Eye (tissue), 1 donor: ENCODE results near the gene MFSD11.
"Not testable (repeated sequence)": the region's sequence is repeated elsewhere in the genome, so short reads cannot be mapped to it uniquely, and the experiment has no call there.

Source experiments
- DNase-seq: peaks from one replicate; pipeline ENCODE4 v3.0.0-alpha.2; 2015

Gene MFSD11

GRCh38 chr17:76737676-76738467, at the start of gene MFSD11:
MFSD11 (plus strand) TSS chr17:76738119; CDS start chr17:76738353, 234 bp downstream.
- peak; percentile 98 for DNase-seq

GRCh38 chr17:76688165-76688622, 49.7 kb upstream of the MFSD11 start:
- peak; percentile 22 for DNase-seq

- no peak for DNase-seq
These were observed 48.1 kb upstream of the MFSD11 start for GRCh38 chr17:76689859-76690258.

- DNase-seq: no peak
These were observed 47.2 kb upstream of the MFSD11 start for GRCh38 chr17:76690596-76691280.

- DNase-seq: no peak
These were observed 46.3 kb upstream of the MFSD11 start for GRCh38 chr17:76691379-76692191.

- DNase-seq: no peak
These were observed 42.7 kb upstream of the MFSD11 start for GRCh38 chr17:76695059-76695831.

- no peak for DNase-seq
These were observed 40.9 kb upstream of the MFSD11 start for GRCh38 chr17:76696763-76697701.

GRCh38 chr17:76697702-76698465, 40.0 kb upstream of the MFSD11 start:
- peak; percentile 96 for DNase-seq

GRCh38 chr17:76698466-76698977, 39.4 kb upstream of the MFSD11 start:
- DNase-seq: not testable (repeated sequence)

- no peak for DNase-seq
These were observed 37.7 kb upstream of the MFSD11 start for GRCh38 chr17:76700270-76700616.

GRCh38 chr17:76700617-76701470, 37.1 kb upstream of the MFSD11 start:
- DNase-seq: peak; percentile 86

- DNase-seq: peak; percentile 74
These were observed 36.4 kb upstream of the MFSD11 start for GRCh38 chr17:76701471-76701967.

- DNase-seq: no peak
These were observed 35.8 kb upstream of the MFSD11 start for GRCh38 chr17:76702076-76702475.

GRCh38 chr17:76702941-76703637, 34.8 kb upstream of the MFSD11 start:
- no peak for DNase-seq

- DNase-seq: no peak
These were observed 33.1 kb upstream of the MFSD11 start for GRCh38 chr17:76704805-76705204.

- no peak for DNase-seq
These were observed 31.1 kb upstream of the MFSD11 start for GRCh38 chr17:76706817-76707216.

GRCh38 chr17:76707985-76708807, 29.7 kb upstream of the MFSD11 start:
- peak; percentile 90 for DNase-seq
